Activated B cell treated with CpG ODN at 0.5 μM for 24 hours (primary cell): Measurements from ENCODE around the gene PIH1D1. TPM values are rescaled to one million over a fixed set of nuclear protein-coding genes. Genes with fewer than 3 reads are reported as not detected.
A peak's percentile ranks its signal among the peaks of the same experiment; 100 is the strongest.

Experiments
- ATAC-seq: fragments of 200-7000 bp; cut with Tn5 transposase; one replicate; pipeline ENCODE4 v1.10.0; 2021; ENCODE audit warnings: low read depth, mild to moderate bottlenecking, moderate library complexity
- CTCF ChIA-PET: fragments of 350-600 bp; sonication (Branson Sonifier 250); formaldehyde crosslinking; loops from one replicate; lab custom pipeline; 2021; ENCODE audit warnings: antibody characterized with exemption; lab: Charles Lee
- POLR2A ChIA-PET: fragments of 350-600 bp; sonication (Branson Sonifier 250); formaldehyde crosslinking; loops from one replicate; lab custom pipeline; 2021; ENCODE audit warnings: antibody characterized with exemption; lab: Charles Lee
- DNase-seq: peaks from one replicate; pipeline ENCODE4 v3.0.0; 2022
- H3K27ac Mint-ChIP-seq: one replicate; pipeline ENCODE4 v1.8.0; 2020; ENCODE audit warnings: mixed read lengths
- H3K27me3 Mint-ChIP-seq: one replicate; pipeline ENCODE4 v1.8.0; 2021; ENCODE audit warnings: mixed read lengths
- H3K36me3 Mint-ChIP-seq: one replicate; pipeline ENCODE4 v1.8.0; 2021; ENCODE audit warnings: low read depth, mixed read lengths
- H3K4me1 Mint-ChIP-seq: one replicate; pipeline ENCODE4 v1.8.0; 2021; ENCODE audit warnings: mixed read lengths
- H3K4me3 Mint-ChIP-seq: one replicate; pipeline ENCODE4 v1.8.0; 2020; ENCODE audit warnings: mild to moderate bottlenecking, mixed read lengths
- H3K9me3 Mint-ChIP-seq: one replicate; pipeline ENCODE4 v1.8.0; 2020; ENCODE audit warnings: mixed read lengths
- intact Hi-C: fragments of 100-400 bp; cut with micrococcal nuclease; formaldehyde crosslinking; loops from one replicate; pipeline ENCODE4 v1.15.1; 2024
- total RNA-seq: library from RNA; stranded (reverse); gene quantifications from 2 replicates; pipeline ENCODE4 v1.2.3, GENCODE V29; 2022
- TF ChIP-seq, protein P1 (sequence below): fragments of 200-600 bp; IDR thresholded peaks from one replicate; pipeline ENCODE4 v1.8.0; 2022; ENCODE audit warnings: antibody characterized with exemption, mild to moderate bottlenecking

PIH1D1 gene
- total RNA-seq, 1 donor from 2014 or later: 110 TPM

DNA sequence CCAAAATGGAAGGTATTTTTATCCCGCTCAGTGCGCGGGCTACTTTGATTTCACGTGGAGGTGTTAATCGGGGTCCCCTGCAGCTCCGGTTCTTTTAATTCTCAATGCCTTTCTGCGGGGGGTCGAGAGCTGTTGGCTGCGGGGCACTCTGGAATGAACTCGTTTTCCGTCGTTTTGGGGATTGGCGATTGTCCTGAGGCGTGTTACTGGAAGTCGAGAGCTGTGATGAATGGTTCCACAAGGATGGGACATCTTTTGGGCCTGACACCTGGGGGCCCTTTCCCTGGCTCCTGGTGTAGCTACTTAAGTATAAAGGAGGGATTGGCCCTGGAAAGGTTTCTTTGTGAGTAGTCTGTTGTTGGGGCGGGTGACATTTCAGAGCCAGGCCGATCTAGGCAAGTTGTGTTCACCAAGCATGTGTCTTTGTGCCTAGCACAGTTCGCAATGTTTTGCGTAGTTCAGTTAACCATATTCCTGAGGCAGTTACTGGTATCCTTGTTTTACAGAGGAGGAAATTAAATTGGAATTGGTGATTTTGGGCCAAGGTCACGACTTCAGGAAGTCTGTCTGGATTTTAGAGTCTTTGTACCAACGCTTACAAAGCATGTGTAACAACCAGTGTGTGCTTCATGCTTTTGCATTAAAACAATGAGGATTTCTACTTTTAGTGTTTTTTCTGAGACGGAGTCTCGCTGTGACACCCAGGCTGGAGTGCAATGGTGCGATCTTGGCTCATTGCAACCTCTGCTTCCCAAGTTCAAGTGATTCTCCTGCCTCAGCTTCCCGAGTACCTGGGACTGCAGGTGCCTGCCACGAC, 36.6 kb upstream of the PIH1D1 start:
- DNase-seq (no peak), ATAC-seq (no peak)
- intact Hi-C loops: no loop called here
- ChIA-PET CTCF (interaction anchor here (0.8 to 1.0 kb wide), 2 partner anchors 14 to 18 kb away, joined by 3 read pairs; partner anchors contain the start of gene FLT3LG), POLR2A (interaction anchor here (0.6 to 2.9 kb wide), 21 partner anchors 10 to 495 kb away, joined by 3 to 28 read pairs (median 5); partner anchors contain the start of genes ALDH16A1, FLT3LG, GYS1 and PIH1D1)
- peaks cover 2% of the 10 kb centered on the region for H3K27me3 Mint-ChIP-seq
- peaks cover 43% of the 10 kb centered on the region for H3K4me1 Mint-ChIP-seq
- H3K4me3 Mint-ChIP-seq: peak overlapping the region; percentile 93
- TF ChIP-seq, protein P1, sequence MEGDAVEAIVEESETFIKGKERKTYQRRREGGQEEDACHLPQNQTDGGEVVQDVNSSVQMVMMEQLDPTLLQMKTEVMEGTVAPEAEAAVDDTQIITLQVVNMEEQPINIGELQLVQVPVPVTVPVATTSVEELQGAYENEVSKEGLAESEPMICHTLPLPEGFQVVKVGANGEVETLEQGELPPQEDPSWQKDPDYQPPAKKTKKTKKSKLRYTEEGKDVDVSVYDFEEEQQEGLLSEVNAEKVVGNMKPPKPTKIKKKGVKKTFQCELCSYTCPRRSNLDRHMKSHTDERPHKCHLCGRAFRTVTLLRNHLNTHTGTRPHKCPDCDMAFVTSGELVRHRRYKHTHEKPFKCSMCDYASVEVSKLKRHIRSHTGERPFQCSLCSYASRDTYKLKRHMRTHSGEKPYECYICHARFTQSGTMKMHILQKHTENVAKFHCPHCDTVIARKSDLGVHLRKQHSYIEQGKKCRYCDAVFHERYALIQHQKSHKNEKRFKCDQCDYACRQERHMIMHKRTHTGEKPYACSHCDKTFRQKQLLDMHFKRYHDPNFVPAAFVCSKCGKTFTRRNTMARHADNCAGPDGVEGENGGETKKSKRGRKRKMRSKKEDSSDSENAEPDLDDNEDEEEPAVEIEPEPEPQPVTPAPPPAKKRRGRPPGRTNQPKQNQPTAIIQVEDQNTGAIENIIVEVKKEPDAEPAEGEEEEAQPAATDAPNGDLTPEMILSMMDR: no peak
- H3K36me3 Mint-ChIP-seq: peaks cover 67% of the 10 kb centered on the region
- no peaks in the 10 kb centered on the region for H3K9me3 Mint-ChIP-seq
- peak overlapping the region; percentile 91 for H3K27ac Mint-ChIP-seq

DNA sequence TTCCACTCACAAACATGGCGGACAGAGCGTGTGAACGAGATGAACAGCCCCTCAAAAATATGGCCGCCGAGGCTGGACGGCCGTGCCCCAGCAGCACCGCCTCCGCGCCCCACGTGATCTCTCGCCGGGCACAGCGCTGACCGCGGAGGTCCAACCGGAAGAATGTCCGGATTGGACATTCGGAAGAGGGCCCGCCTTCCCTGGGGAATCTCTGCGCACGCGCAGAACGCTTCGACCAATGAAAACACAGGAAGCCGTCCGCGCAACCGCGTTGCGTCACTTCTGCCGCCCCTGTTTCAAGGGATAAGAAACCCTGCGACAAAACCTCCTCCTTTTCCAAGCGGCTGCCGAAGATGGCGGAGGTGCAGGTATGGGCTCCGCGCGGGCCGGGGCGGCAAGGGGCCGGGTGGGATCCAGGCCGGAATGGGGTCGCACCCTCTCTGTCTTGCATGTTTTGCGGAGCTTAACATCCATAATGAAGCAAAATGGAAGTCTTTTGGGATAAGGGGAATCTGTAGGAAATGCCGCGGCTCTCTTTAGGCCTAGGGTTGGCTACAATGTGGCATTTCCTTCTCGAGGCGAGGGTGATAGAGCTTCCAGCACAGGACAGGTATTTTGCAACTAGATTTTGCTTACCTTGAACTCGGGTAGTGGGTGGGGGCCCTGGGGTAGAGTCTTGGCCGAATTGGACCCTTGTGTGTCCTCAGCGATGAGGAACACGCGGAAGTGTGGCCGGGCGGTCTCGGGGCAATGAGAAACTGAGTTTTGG, 35.8 kb upstream of the PIH1D1 start, which contains the start of gene RPL13A:
Gene RPL13A (plus strand): TSS at position 332 of the 769 bp plus-strand sequence. CDS start 22 bp downstream, at position 354.
- TF ChIP-seq, protein P1: no peak
- Mint-ChIP-seq H3K4me3 (peak within 1 kb of the TSS; percentile 93), H3K27me3 (peaks cover 2% of the 10 kb centered on the region), H3K36me3 (peaks cover 59% of the 10 kb centered on the region), H3K9me3 (no peaks in the 10 kb centered on the region), H3K27ac (peak within 1 kb of the TSS; percentile 91), H3K4me1 (peaks cover 37% of the 10 kb centered on the region)
- ChIA-PET POLR2A (interaction anchor here (0.6 to 2.9 kb wide), 19 partner anchors 9 to 494 kb away, joined by 3 to 28 read pairs (median 4); partner anchors contain the start of genes ALDH16A1, FLT3LG, GYS1 and PIH1D1), CTCF (no interaction called here)
- DNase-seq: peak; percentile 100
- intact Hi-C loops: loop anchor here (1.0 to 2.0 kb wide), 5 partner anchors 9 to 190 kb away; partner anchors contain the start of genes ALDH16A1, FLT3LG, PRMT1 and RPS11
- ATAC-seq: peak; percentile 91

DNA sequence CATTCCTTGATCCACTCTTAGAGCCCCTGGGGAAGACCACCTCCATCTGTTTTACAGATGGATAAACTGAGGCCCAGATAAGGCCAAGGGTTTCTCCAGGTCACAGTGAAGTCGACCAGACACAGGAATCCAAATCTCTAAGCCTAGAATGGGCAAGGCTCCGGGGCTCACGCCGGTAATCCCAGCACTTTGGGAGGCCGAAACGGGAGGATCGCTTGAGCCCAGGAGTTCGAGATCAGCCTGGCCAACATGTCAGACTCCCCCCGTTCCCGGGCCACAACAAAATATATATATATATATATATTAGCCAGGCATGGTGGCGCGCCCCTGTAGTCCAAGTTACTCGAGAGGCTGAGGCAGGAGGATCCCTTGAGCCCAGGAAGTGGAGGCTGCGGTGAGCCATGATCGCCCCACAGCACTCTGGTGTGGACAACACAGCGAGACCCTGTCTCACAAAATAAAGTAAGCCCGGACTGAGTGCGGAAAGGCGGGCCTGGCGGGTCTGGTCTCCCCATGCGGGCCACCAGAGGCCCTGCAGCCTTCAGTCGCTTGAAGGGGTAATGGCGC, 35.2 kb upstream of the PIH1D1 start:
- no peaks in the 10 kb centered on the region for H3K9me3 Mint-ChIP-seq
- TF ChIP-seq, protein P1: no peak
- peak overlapping the region; percentile 91 for H3K27ac Mint-ChIP-seq
- POLR2A ChIA-PET: interaction anchor here (0.7 to 2.9 kb wide), 10 partner anchors 8 to 443 kb away, joined by 3 to 28 read pairs (median 6); partner anchors contain the start of genes ALDH16A1, FLT3LG, PIH1D1 and SCAF1
- peaks cover 57% of the 10 kb centered on the region for H3K36me3 Mint-ChIP-seq
- DNase-seq (no peak), ATAC-seq (no peak)
- H3K4me3 Mint-ChIP-seq: peak overlapping the region; percentile 93
- H3K4me1 Mint-ChIP-seq: peaks cover 34% of the 10 kb centered on the region
- CTCF ChIA-PET: no interaction called here
- H3K27me3 Mint-ChIP-seq: peaks cover 2% of the 10 kb centered on the region
- intact Hi-C loops: loop anchor here (1.0 to 2.0 kb wide), 5 partner anchors 10 to 191 kb away; partner anchors contain the start of genes ALDH16A1, FLT3LG, PRMT1 and RPS11

DNA sequence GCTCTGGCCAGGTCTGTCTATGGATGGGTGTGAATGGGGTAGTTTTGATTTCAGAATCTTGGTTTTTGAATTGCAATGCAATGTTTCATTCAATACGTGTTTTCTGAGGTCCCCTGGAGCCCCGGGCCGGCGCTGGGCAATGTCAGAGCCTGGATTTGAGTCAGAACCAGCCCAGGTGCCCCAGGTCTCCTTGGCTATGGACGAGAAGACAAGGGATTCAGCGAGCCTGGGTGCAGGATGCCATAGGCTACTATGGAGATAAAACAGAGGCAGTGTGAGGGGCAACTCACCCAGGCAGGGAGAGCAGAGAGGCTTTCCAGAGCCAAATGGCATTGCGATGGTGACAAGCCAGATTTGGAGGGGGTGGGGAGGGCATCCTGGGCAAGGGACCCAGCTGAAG, 34.6 kb upstream of the PIH1D1 start:
- Mint-ChIP-seq H3K4me3 (no peak overlapping the region), H3K9me3 (no peaks in the 10 kb centered on the region), H3K27me3 (peaks cover 2% of the 10 kb centered on the region), H3K4me1 (peaks cover 32% of the 10 kb centered on the region), H3K27ac (peak overlapping the region; percentile 53), H3K36me3 (peaks cover 55% of the 10 kb centered on the region)
- POLR2A ChIA-PET: interaction anchor here (0.7 to 3.0 kb wide), 2 partner anchors 9 to 443 kb away, joined by 3 to 35 read pairs; partner anchors contain the start of gene RPS11
- CTCF ChIA-PET: no interaction called here
- intact Hi-C loops: loop anchor here (2.0 kb wide), 1 partner anchor 17 kb away; no protein-coding TSS in a partner anchor
- ATAC-seq (no peak), DNase-seq (no peak)
- TF ChIP-seq, protein P1: no peak
